ENCODE measurements around the gene SYNGR1.
"Not testable (repeated sequence)": the region's sequence is repeated elsewhere in the genome, so short reads cannot be mapped to it uniquely, and the experiment has no call there.

SYNGR1 gene

DNA sequence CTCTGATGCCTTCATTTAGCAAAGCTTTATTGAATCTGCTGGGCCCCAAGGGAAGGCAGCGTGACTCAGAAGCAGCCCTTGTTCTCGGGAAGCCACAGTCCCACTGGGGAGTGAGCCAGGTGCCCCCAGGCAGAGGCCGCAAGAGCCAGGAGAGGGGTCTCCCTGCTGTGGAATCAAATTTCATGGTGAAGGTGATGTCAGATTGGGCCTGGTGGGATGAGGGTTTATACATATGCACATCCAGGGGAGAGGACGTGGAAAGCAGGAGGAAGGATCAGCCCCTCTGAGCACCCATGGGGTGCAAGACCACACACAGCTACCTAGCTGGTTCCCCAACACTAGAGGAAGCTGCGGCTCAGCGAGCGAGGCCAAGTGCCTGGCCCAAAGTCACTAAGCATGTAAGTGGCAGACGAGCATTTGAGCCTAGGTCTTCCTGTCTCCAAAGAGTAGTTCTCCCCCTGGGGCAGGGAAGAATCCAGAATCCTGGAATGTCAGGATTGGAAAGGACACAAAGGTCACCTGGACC, 2.0 kb downstream of the SYNGR1 start:
- no peak for DNase-seq

DNA sequence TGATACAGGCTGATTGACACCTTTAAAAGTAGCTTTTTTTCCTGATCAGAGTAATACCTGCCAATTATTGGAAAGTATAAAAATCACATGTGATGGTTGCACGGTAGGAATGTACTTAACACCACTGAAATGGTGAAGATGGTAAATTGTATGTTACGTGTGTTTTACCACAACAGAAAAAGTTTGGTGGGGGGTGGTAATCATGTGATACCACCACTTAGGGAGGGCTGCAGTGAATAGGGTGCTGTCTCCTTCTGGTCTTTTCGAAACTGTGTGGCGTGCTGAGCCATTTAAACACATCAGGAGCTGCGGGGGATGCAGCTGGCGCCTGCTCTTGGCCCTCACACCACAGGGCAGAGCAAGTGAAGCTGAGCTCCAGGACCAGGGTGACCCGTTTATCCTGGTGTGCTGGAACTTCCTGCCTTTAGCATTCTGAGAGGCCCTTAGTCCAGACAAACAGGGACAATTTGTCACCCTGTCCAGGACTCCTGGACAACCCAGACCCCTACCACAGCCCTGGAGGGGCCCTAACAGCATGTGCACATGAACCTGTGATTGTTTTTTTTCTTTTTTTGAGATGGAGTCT, 2.6 kb downstream of the SYNGR1 start:
- no peak for DNase-seq

GRCh38 chr22:39353346-39353745, 3.6 kb downstream of the SYNGR1 start:
- DNase-seq, result no peak

- DNase-seq, result no peak
Measured at GRCh38 chr22:39355080-39355479, 5.3 kb downstream of the SYNGR1 start.

- DNase-seq, result not testable (repeated sequence)
Measured at GRCh38 chr22:39355805-39356204, 6.0 kb downstream of the SYNGR1 start.

DNA sequence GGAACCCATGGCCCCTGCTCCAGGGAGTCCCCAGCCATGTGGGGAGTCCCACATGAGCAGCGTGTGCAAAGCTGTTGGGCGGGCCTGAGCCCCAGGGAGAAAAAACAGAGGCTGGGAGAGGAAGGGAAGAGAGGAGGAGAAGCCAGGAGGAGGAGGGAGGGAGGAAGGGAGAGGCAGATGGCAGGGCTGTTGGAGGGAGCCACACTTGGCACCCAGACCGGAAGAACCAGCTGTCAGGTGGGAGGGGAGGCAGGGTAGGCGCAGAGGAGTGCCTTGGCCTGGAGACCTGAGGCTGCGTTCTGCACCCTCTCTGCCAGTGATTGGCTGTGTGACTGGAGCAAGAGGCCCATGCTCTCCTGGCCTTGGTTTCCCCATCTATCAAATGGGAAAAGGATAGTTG, 6.7 kb downstream of the SYNGR1 start:
- peak; percentile 95 for DNase-seq

- not testable (repeated sequence) for DNase-seq
Measured at GRCh38 chr22:39357110-39358108, 7.6 kb downstream of the SYNGR1 start.

GRCh38 chr22:39358197-39358596, 8.4 kb downstream of the SYNGR1 start:
- DNase-seq, result peak; percentile 49

GRCh38 chr22:39359659-39360195, 9.9 kb downstream of the SYNGR1 start:
- DNase-seq, result peak; percentile 31

GRCh38 chr22:39360242-39360641, 10.5 kb downstream of the SYNGR1 start:
- no peak for DNase-seq

GRCh38 chr22:39360674-39361413, 11.1 kb downstream of the SYNGR1 start:
- DNase-seq, result no peak

- peak; percentile 48 for DNase-seq
Measured at GRCh38 chr22:39361496-39361895, 11.7 kb downstream of the SYNGR1 start.

DNA sequence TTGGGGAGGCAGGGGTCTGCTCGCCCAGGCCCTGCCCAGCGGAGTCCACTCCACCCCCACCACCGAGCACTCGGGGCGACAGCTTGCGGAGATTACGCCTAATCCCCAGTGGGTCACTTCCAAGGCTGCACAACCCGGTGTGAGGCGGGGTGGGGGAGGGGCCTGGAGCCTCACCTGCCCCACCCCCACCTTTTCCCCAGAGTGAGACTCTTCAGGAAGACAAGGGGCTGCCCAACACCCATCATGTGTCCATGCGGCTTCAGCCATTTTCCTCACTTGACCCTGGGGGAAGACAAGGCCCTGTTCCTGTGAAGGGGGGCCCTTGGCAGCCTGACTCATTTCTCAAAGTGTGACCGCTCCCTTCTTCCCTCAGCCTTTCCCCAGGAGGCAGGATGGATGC, 12.5 kb downstream of the SYNGR1 start:
- DNase-seq, result peak; percentile 96

DNA sequence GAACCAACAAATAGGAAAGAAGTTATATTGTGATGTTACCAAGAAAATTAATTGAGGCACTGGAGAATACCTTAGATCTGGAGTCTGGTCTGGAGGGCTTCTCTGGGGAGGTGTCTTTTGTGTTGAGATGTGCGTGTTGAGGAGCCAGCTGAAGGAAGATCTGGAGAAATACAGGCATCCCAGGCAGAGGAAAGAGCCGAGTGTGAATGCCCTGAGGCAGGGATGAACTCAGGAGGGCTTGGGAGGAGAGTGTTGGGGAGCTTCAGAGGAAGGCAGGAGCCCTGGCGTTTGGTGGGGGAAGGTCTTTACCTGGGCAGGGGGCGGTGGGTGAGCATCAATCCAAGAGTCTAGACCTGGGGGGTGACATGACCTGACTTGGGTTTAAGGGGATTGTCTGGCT, 13.1 kb downstream of the SYNGR1 start:
- no peak for DNase-seq

GRCh38 chr22:39363751-39364515, 14.1 kb downstream of the SYNGR1 start:
- DNase-seq, result peak; percentile 70

DNA sequence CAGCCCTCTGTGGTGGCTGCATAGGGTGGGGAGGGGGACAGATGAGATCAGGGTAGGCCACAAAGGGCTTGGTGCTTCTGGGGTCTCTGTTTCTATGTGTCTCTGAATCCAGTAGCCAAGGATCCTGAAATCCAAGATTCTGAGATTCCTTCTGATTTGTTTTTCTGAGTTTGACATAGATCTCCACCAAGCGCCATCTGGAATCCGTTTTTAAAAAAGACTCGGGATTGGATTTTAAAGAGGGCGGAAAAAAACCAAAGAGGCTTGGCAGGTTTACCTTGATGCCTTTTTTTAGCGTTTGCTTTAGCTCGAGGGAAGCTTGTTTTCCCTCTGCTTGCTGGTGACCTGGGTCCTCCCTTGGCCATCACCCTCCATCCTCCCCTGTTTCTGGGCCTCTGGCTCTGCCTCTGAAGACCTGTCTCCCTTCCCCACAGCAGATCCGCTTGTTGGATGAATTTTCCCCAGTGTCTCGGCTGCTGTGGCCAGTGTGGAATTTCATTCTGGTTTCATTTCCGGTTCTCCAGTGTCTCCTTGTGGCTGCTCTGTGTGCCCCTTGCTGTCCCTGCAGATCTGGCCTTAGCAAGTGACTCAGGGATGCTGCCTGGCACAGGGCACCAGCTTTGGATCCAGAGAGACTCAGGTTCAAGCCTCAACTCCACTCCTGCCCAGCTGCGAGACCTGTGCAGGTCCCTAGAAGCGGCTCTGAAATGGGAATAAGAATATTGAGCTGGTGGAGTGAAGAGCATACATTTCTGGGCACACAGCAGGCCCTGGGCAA, 15.1 kb downstream of the SYNGR1 start:
- no peak for DNase-seq

DNA sequence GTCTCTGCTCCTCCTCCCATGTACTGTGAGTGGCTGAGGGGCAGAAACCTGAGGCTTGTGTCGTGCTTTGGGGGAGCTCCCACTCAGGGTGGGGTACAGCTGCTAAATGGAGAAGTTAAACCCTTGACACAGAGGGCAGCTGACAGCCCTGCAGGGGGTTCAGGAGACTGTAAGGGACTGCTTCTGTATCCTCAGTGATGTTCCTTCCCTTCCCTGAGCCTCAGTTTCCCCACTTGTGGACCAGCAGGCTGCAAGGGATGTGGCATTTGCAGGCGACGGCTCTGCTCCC, 15.6 kb downstream of the SYNGR1 start:
- no peak for DNase-seq

GRCh38 chr22:39367035-39367434, 17.2 kb downstream of the SYNGR1 start:
- DNase-seq, result no peak

- no peak for DNase-seq
Measured at GRCh38 chr22:39368461-39368911, 18.7 kb downstream of the SYNGR1 start.

- DNase-seq, result no peak
Measured at GRCh38 chr22:39369186-39369585, 19.4 kb downstream of the SYNGR1 start.

GRCh38 chr22:39369586-39369985, 19.8 kb downstream of the SYNGR1 start:
- DNase-seq, result no peak
